ENCODE data around the gene KIF16B.

DNA sequence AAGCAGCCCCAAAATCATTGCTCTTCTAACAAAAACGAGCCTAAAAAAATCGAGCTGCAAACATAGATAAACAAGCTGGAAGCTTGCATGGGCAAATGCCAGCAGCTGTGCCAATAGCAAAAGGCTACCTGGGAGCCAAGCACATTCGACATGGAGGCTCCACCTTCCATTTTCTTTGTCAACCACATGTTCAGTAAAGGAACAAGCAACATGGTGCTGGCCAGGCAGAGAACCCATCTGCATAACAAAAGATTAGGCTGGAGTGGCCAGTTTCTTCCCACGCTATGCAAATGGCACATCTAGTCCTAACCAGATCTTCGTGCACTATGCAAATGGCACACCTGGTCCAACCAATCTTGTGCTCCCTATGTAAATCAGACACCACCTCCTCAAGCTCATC is 110.5 kb downstream of the KIF16B start:
- TF ChIP-seq POLR2A (IDR thresholded peaks at IDR 0.05) = no peak
- TF ChIP-seq, protein P1, sequence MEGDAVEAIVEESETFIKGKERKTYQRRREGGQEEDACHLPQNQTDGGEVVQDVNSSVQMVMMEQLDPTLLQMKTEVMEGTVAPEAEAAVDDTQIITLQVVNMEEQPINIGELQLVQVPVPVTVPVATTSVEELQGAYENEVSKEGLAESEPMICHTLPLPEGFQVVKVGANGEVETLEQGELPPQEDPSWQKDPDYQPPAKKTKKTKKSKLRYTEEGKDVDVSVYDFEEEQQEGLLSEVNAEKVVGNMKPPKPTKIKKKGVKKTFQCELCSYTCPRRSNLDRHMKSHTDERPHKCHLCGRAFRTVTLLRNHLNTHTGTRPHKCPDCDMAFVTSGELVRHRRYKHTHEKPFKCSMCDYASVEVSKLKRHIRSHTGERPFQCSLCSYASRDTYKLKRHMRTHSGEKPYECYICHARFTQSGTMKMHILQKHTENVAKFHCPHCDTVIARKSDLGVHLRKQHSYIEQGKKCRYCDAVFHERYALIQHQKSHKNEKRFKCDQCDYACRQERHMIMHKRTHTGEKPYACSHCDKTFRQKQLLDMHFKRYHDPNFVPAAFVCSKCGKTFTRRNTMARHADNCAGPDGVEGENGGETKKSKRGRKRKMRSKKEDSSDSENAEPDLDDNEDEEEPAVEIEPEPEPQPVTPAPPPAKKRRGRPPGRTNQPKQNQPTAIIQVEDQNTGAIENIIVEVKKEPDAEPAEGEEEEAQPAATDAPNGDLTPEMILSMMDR (IDR thresholded peaks at IDR 0.05) = no peak

All from breast epithelium (tissue), 3 donors.